HK-2 (cell line): Measurements from ENCODE around the gene ZFP36.
A peak's percentile ranks its signal among the peaks of the same experiment; 100 is the strongest.

Experiments used
- DNase-seq: peaks from one replicate; pipeline ENCODE4 v3.0.0-alpha.2; 2018; ENCODE audit not compliant: unreplicated experiment

ZFP36 gene

DNA sequence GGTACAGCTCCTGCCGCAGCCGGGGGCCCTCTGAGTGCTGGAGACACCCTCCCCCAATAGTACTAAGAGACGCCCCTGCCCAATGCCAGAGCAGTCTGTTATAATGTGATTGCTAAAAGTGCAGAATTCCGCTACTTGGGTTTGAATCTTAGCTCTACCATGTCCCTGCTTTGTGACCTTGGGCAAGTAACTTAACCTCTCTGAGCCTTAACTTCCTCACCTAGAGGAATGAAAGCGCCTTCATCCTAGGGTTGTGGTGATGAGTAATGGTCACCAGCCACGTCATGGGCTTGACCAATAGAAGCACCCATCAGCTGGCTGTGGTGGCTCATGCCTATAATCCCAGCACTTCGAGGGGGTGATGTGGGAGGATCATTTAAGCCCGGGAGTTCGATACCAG lies 12.4 kb downstream of the ZFP36 start:
- no peak for DNase-seq

DNA sequence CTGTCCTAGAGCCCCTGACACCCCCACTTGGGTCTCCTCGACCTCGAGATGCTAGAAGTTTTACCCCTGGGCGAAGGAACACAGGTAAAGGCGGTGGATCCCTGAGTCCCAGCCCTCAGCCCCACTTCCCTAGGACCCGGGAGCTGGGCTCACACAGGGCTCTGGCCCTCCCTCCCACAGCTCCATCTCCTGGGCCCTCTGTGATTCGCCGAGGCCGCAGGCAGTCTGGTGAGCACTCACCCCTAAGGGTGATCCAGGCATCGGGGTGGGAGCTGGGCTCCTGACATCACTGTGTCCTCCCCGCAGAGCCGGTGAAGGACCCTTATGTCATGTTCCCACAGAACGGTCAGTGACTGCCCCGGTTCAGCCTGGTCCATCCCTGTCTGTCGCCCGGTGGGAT lies 14.1 kb downstream of the ZFP36 start:
- no peak for DNase-seq

DNA sequence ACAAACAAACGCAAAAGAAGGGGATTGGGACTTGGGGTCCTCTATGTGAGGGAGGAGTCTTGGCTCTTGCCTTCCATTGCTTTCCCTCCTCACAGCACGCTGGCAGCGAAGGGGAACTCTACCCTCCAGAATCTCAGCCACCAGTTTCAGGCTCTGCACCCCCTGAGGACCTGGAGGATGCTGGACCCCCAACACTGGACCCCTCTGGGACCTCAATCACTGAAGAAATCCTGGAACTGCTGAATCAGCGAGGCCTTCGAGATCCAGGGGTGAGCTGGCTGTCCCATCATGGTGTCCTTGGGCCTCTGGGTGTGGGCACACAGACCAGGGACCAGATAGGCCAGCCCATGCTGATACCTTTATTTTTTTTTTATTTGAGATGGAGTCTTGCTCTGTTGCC lies 15.4 kb downstream of the ZFP36 start:
- DNase-seq = no peak

DNA sequence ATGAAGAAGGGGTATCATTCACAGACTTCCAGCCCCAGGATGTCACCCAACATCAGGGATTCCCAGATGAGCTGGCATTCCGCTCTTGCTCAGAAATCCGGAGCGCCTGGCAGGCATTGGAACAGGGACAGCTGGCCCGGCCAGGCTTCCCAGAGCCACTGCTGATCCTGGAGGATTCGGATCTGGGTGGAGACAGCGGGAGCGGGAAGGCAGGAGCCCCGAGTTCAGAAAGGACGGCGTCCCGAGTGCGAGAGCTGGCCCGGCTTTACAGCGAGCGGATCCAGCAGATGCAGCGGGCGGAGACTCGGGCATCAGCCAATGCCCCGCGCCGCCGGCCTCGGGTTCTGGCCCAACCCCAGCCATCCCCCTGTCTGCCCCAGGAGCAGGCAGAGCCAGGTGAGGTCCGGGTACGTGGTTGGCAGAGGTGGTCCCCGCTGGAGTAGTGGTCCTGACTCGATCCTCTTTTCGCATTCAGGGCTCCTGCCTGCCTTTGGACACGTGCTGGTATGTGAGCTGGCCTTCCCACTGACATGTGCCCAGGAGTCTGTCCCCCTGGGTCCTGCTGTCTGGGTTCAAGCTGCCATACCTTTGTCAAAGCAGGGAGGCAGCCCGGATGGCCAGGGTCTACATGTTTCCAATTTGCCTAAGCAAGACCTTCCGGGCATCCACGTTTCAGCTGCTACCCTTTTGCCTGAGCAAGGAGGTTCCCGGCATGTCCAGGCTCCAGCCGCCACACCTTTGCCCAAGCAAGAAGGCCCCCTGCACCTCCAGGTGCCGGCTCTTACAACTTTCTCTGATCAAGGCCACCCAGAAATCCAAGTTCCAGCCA lies 16.8 kb downstream of the ZFP36 start:
- DNase-seq = no peak

DNA sequence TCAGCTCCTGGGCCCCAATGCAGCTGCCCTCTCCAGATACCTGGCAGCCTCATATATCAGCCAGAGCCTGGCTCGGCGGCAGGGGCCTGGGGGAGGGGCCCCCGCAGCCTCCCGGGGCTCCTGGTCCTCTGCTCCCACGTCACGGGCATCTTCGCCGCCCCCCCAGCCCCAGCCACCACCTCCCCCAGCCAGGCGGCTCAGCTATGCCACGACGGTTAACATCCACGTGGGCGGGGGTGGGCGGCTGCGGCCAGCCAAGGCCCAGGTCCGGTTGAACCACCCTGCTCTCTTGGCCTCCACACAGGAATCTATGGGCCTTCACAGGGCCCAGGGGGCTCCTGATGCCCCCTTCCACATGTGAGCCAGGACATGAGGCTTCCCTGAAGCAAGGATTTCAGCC lies 18.3 kb downstream of the ZFP36 start:
- no peak for DNase-seq

DNA sequence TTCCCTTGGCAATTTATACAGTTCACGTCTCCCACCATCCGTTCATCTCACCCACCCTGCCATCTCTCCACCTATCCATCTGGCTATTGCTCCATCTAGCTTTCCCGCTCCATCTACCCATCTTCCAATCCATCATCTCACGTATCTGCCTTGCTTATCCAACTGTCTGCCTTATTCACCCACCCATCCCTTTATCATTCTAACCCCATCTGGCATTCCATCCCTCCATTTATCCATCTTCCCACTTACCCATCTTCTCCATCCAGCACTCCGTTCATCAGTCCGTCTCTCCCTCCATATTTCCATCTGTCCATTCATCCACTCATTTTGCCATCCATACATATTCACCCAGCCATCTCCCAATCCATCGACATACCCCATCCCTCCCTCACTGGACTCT lies 19.1 kb downstream of the ZFP36 start:
- DNase-seq = no peak

DNA sequence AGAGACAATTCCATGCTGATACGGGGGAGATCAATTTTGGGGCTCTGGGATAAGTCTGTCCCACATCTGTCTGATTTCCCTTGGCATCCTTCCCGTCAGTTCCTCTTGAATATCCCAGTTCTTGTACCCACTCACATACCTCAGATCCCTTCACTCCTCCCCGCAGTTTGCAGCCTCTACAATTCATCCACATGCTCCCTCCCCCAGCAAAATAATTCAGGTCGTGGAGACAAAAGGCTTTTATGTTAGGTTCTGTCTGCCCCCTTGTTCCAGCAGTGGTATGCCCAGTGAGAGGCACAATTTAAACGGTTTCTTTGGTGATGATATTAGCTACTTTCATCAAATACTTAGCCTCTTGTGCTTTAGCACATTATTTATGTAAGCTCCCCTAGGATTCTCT lies 19.5 kb downstream of the ZFP36 start:
- no peak for DNase-seq

DNA sequence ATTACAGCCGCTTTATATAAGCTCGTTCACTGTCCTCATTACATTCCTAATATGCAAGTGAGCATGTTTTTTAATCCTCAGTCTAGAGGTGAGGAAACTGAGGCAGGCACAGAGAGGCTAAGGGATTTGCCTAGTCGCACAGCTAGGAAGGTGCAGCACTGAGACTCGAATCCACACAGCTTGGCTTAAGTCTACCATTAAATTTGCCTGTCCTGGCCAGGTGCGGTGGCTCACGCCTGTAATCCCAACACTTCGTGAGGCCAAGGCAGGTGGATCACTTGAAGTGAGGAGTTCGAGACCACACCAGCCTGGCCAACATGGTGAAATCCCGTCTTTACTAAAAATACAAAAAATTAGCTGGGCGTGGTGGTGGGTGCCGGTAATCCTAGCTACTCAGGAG lies 21.1 kb downstream of the ZFP36 start:
- no peak for DNase-seq

DNA sequence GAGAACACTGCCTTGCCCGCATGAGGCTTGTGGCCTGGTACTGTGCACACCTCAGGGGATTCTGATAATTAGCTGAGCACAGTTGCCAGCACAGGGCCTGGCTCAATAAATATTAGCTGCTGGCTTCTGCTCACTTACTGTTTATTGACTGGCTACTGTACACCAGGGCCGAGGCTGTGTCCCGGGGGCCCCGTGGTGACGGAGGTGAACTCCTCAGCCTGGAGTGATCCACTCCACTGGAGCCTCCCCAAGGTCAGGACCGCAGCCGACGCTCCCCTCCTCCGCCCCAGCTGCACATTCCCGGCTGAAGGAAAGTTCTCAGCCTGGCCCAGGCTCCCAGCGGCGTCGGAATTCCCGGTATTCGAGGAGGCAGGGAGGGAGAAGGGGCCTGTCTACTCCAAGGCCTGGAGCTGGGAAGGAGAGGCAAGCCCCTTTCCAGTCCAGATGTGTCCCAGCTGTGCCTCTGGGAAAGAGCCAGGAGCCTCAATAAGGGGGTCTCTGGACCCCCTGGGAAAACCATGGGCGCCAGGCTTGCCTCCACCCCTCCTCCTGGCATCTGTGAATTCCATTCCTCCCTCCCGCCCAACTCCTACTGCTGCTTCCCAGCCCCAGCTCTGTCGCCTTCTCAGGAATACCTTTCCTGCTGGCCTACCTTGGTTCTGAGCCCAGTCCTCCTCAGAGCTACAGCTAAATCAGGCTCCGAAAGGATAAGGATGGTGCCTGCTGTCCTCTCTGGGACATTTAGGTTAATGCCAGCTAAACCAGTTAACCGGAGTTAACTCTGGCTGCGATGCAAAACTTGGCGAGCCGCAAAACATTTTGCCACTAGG lies 21.9 kb downstream of the ZFP36 start:
- DNase-seq = peak; percentile 81

DNA sequence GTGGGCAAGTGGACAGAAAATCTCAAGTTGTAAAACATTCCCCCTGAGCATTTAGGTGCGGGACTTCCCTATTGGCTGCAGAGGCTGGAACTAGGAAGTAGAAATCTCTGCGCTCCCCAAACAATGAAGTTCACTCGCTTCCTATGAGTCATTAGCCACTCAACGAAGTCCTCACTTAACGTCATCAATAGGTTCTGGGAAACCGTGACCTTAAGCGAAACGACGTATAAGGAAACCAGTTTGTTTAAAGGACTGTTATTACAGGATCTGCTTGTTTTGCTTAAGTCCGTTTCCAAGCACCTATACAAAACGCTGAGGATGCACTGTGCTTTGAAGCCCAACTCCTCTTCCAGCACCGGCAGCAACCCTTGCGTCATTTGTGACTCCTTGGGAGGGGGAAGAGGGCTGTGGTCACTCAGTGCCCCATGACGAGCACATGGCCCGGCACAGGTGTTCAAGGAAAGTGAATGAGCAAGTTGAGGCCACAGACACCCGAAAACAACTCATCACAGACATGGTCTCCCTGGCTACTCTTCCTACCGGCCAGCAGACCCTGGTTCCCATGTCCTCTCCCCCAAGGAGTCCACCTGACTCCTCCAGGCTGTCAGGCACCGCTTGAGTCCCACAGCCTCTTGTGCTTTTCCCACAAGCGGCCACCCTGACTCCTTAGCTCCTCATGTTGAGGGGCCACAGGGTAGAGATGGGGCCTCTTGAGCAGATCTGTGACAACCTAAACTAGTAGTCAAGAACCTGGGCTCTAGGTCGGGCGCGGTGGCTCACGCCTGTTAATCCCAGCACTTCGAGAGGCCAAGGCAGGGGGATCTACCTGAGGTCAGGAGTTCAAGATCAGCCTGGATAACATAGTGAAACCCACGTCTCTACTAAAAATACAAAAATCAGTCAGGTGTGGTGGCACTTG lies 24.3 kb downstream of the ZFP36 start:
- DNase-seq = peak; percentile 81

DNA sequence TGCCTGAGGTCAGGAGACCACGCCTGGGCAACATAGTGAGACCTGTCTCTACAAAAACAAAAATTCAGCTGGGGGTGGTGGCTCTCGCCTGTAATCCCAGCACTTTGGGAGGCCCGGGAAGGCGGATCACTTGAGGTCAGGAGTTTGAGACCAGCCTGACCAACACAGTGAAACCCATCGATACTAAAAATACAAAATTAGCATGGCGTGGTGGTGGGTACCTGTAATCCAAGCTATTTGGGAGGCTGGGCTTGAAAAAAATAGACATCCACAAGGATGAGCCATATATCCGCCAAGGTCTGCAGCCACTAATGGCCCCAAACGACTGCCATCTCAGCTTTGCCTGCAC lies 26.0 kb downstream of the ZFP36 start:
- no peak for DNase-seq

DNA sequence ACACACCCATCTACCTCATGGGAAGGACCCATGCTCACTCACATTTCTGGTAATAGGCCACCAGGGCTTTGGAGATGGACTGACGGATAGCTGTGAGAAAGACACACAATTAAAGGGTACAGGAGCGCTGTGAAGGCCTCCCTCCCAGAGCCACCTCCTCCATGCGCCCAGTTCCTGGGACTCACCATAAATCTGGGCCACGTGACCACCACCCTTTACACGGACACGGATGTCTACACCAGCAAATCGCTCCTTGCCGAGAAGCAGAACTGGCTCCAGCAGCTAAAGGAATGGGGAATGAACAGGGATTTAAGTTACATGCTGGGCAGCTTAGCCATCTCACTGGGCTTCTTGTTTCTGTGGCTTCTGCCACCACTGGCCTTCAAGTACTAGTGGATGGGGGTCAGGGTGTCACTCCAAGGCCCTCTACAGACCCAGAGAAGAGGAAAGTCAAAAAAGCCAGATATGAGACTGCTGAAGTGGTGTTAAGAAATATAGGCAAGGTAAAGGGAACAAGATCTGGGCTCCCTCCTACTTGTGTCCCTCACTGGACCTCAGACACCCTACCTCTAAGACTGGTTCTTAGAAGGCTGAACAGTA lies 26.9 kb downstream of the ZFP36 start:
- no peak for DNase-seq

DNA sequence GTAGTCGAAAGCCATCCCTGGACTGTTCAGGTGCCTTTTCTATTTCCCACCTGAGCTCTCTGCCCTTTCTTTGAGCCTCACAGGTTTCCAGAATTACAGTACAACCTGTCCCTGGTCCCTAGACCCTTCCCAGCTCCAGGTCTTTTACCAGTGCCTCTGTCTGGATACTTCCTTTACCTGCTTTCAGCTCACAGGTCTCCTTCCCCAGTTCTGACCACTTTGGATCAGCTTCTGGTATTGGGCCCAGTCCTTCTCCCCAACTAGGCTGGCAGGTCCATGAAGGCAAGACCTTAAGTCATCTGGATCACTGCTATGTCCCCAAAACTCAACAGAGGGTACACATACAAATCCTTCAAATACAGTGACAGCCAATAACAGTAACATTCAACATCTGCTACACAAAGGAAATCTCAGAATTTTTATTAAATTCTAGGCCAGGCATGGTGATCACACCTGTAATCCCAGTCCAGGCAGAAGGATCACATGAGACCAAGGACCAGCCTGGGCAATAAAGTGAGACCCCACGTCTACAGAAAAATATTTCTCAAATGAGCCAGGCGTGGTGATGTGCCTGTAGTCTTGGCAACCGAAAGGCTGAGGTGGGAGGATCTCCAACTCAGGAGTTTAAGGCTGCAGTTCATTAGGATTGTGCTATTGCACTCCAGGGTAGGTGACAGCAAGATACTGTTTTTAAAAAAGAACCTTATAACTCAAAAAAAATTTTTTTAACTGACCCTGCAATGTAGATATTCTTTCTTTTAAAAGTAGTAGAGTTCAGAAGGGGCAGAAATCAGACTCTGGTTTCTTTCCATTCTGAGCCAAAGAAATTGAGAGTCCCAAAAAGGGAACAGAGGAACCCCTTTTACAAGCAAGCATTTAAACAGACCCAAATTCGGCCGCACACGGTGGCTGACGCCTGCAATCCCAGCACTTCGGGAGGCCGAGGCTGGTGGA lies 27.8 kb downstream of the ZFP36 start:
- DNase-seq = no peak

DNA sequence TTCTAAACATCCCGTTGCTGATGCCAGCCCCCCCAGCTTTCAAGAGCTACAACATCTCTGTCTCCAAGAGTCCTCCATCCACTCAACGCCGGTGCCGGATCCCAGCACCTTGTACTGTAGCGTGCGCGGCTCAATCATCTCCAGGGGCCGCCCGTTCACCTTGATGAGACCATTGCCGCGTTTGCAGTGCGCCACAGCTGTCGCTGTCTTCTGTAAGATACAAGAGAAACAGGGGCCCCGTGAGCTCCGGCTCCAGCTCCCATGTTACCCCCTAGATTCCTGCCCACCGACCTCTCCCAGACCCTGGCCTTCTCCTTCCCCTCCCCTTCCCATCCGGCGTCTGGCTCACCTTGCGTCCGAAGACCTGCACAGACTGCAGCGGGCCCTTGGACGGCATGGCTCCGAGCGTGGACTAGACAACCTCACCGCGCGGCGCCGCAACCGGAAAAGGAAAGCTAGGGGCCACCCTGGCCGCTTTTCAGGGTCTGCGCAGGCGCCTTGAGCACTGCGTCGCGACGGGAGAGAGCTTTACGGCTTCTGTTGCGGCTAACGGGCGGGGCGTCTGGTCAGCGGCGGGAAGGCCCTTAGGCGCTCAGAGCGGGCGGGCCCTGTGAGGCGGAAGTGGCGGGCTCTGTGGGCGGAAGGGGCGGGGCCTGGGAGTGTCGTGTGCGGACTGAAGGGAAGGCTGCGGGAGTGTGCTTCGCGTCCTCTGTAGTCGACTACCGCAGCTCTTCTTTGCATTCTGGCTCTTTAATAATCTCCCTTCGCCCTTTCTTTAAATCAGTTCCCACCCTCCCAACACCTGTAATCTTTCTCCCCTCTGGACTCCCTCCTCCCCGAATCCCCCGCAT lies 29.1 kb downstream of the ZFP36 start, which contains the start of gene RPS16:
TSS of gene RPS16 (minus strand) at position 451 of the 851 bp plus-strand sequence. CDS start at position 397, 54 bp downstream.
- peak; percentile 98 for DNase-seq

DNA sequence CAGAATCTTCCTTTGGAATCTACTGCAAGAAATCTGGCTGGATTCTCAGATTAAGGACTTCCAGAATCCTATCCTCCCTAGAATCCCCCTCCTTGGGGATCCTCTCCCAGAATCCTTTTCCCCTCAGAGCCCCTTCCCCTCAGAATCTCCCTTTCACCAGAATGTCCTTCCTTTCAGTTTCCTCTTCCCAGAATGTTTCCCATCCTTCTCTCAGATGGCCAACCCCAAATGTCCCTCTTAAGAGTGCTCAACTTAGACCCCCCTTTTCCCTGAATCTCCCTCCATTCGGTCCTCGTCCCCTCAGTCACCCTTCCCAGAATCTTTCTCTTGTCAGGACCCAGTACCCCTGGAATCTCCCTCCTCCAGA lies 29.7 kb downstream of the ZFP36 start:
- DNase-seq = no peak

DNA sequence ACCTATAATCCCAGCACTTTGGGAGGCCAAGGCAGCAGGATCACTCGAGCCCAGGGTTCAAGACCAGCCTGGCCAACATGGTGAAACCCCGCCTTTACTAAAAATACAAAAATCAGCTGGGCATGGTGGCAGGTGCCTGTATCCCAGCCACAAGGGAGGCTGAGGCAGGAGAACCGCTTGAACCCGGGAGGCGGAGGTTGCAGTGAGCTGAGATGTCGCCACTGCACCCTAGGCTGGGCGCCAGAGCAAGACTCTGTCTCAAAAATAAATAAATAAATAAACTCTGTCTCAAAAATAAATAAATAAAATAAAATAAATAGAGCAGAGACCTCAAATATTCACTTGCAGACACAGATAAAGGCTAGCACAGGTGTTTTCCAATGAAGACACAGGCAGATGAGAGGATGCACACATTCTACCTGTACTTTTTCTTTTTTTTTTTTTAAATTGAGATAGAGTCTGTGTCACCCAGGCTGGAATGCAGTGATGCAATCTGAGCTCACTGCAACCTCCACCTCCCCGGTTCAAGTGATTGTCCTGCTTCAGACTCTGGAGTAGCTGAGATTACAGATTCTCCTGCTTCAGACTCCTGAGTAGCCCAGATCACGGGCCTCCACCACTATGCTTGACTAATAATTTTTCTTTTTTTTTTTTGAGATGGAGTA lies 31.8 kb downstream of the ZFP36 start:
- DNase-seq = no peak

DNA sequence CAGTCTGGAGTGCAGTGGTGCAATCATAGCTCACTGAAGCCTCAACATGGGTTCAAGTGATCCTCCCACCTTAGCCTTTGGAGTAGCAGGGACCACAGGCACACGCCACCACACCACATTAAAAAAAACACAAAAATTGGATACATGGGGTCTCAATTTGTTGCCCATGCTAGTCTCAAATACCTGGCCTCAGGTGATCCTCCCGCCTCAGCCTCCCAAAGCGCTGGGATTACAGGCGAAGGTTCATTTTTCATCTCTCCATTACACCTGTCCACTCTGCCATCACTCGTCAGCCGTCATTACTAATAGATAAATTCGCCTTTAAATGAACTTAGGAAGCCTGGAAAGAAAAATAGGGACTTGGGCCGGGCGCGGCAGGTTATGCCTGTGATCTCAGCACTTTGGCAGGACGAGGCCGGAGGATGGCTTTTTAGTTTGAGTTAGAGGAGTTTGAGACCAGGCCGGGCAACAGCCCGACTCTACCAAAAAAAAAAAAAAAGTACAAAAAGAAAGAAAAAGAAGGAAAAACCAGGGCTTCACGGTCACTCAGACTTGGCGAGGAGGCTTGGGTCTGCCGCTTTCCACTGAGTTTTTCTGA lies 38.0 kb downstream of the ZFP36 start:
- no peak for DNase-seq
